ENCODE measurements around the gene EXOC4.

The EXOC4 gene

DNA sequence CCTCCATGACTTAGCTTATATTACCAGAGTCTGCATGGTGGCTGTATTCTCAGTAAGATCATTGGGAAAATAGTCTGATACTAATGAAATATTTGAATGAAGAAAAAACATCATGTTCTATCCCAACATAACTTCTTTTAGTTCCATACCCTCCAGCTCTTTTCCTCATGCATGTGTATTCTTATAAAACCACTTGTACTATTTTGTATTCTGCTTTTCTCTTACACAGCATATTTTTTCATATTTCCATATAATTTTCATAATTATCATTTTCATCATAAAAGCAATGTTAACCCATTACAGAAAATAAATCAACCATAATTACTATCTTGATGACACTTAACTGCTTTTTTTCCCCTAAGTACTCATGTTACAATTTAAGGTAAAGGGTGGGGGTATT, 503.0 kb downstream of the EXOC4 start (continued):
- TF ChIP-seq KLF17 (tag by site-specific recombination; IDR thresholded peaks at IDR 0.05) = no peak

- POLR2A ChIA-PET = no interaction called here
- no peaks in the 10 kb centered on the region for H3K4me1 ChIP-seq (ENCODE audit: control insufficient read depth, insufficient read depth, low read length)
- H3K4me3 ChIP-seq (ENCODE audit: low read depth, low read length) = no peak overlapping the region
- CTCF ChIA-PET = no interaction called here
- H3K27ac ChIP-seq (ENCODE audit: extremely low read depth, low read depth, low read length) = no peak overlapping the region
- TF ChIP-seq ZSCAN30 (tag by site-specific recombination; IDR thresholded peaks at IDR 0.05) = no peak
- TF ChIP-seq, protein P1, sequence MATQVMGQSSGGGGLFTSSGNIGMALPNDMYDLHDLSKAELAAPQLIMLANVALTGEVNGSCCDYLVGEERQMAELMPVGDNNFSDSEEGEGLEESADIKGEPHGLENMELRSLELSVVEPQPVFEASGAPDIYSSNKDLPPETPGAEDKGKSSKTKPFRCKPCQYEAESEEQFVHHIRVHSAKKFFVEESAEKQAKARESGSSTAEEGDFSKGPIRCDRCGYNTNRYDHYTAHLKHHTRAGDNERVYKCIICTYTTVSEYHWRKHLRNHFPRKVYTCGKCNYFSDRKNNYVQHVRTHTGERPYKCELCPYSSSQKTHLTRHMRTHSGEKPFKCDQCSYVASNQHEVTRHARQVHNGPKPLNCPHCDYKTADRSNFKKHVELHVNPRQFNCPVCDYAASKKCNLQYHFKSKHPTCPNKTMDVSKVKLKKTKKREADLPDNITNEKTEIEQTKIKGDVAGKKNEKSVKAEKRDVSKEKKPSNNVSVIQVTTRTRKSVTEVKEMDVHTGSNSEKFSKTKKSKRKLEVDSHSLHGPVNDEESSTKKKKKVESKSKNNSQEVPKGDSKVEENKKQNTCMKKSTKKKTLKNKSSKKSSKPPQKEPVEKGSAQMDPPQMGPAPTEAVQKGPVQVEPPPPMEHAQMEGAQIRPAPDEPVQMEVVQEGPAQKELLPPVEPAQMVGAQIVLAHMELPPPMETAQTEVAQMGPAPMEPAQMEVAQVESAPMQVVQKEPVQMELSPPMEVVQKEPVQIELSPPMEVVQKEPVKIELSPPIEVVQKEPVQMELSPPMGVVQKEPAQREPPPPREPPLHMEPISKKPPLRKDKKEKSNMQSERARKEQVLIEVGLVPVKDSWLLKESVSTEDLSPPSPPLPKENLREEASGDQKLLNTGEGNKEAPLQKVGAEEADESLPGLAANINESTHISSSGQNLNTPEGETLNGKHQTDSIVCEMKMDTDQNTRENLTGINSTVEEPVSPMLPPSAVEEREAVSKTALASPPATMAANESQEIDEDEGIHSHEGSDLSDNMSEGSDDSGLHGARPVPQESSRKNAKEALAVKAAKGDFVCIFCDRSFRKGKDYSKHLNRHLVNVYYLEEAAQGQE (tag by site-specific recombination; IDR thresholded peaks at IDR 0.05) = no peak
- no peak for TF ChIP-seq ZFP41 (tag by site-specific recombination; IDR thresholded peaks at IDR 0.05; ENCODE audit: borderline replicate concordance)
- no peak for TF ChIP-seq ZNF777 (tag by site-specific recombination; IDR thresholded peaks at IDR 0.05; ENCODE audit: borderline replicate concordance)
- TF ChIP-seq MYNN (tag by site-specific recombination; IDR thresholded peaks at IDR 0.05; ENCODE audit: borderline replicate concordance) = no peak
- no peak for TF ChIP-seq ZNF48 (tag by site-specific recombination; IDR thresholded peaks at IDR 0.05)
- no peak for TF ChIP-seq ZNF221 (tag by site-specific recombination; IDR thresholded peaks at IDR 0.05; ENCODE audit: borderline replicate concordance)
- no peak for TF ChIP-seq ZNF335 (tag by site-specific recombination; conservative IDR thresholded peaks at IDR 0.05)
- TF ChIP-seq ZNF510 (tag by site-specific recombination; IDR thresholded peaks at IDR 0.05; ENCODE audit: insufficient replicate concordance) = no peak
- no peak for TF ChIP-seq ZEB2 (tag by site-specific recombination; IDR thresholded peaks at IDR 0.05)
- no peak for TF ChIP-seq PBX3 (CRISPR knock-in tag; IDR thresholded peaks at IDR 0.05)
- TF ChIP-seq ZSCAN16 (tag by site-specific recombination; IDR thresholded peaks at IDR 0.05) = no peak
- no peak for TF ChIP-seq ZBTB7A (tag by site-specific recombination; IDR thresholded peaks at IDR 0.05; ENCODE audit: low read depth)
- no peak for TF ChIP-seq ZFHX2 (tag by site-specific recombination; conservative IDR thresholded peaks at IDR 0.05)
- no peak for TF ChIP-seq KLF9 (tag by site-specific recombination; IDR thresholded peaks at IDR 0.05; ENCODE audit: low read depth)
- TF ChIP-seq, protein P2, sequence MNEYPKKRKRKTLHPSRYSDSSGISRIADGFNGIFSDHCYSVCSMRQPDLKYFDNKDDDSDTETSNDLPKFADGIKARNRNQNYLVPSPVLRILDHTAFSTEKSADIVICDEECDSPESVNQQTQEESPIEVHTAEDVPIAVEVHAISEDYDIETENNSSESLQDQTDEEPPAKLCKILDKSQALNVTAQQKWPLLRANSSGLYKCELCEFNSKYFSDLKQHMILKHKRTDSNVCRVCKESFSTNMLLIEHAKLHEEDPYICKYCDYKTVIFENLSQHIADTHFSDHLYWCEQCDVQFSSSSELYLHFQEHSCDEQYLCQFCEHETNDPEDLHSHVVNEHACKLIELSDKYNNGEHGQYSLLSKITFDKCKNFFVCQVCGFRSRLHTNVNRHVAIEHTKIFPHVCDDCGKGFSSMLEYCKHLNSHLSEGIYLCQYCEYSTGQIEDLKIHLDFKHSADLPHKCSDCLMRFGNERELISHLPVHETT (tag by site-specific recombination; IDR thresholded peaks at IDR 0.05) = no peak
- no peaks in the 10 kb centered on the region for H3K9me3 ChIP-seq (ENCODE audit: control insufficient read depth, insufficient read depth, low read depth, low read length)
- H3K36me3 ChIP-seq (ENCODE audit: control insufficient read depth in 2 of 2, insufficient read depth in 1 of 2, low read length in 2 of 2) = no peaks in the 10 kb centered on the region
Measured at GRCh38 chr7:133761443-133761842, 508.6 kb downstream of the EXOC4 start.
